Measurements from ENCODE around the gene PIGC.

- no peak for TF ChIP-seq CTCF (IDR thresholded peaks at IDR 0.05)
- TF ChIP-seq POLR2A (IDR thresholded peaks at IDR 0.05) = no peak
Observed at GRCh38 chr1:172451002-172451443, 7.2 kb upstream of the PIGC start.

Measured in adrenal gland (tissue), 5 donors.